HepG2 (cell line): ENCODE measurements around the gene PLEKHG7. TPM values are rescaled to one million over a fixed set of nuclear protein-coding genes. Genes with fewer than 3 reads are reported as not detected.

Source experiments
- ARID4A ChIP-seq: sonication (generic); formaldehyde crosslinking; IDR thresholded peaks from 2 replicates; pipeline ENCODE4 v1.5.0; 2020; ENCODE audit warnings: mild to moderate bottlenecking, missing genetic modification reagents, borderline replicate concordance
- CEBPB ChIP-seq: IDR thresholded peaks from 2 replicates; pipeline ENCODE4 v1.6.1; 2011; ENCODE audit warnings: low read depth, low read length, improper control_type of control experiment, borderline replicate concordance
- CEBPG ChIP-seq: IDR thresholded peaks from 2 replicates; pipeline ENCODE4 v1.6.1; 2016
- JDP2 ChIP-seq: sonication (generic); formaldehyde crosslinking; IDR thresholded peaks from 2 replicates; pipeline ENCODE4 v1.8.1; 2022; ENCODE audit warnings: missing genetic modification reagents, borderline replicate concordance
- KIAA2018 ChIP-seq: sonication (generic); formaldehyde crosslinking; IDR thresholded peaks from 2 replicates; pipeline ENCODE4 v1.5.0; 2020; ENCODE audit warnings: mild to moderate bottlenecking, missing genetic modification reagents, borderline replicate concordance
- MTF1 ChIP-seq: sonication (generic); formaldehyde crosslinking; IDR thresholded peaks from 2 replicates; pipeline ENCODE4 v1.5.0; 2020; ENCODE audit warnings: missing genetic modification reagents
- U2AF2 ChIP-seq: fragments of 200-400 bp; formaldehyde crosslinking; IDR thresholded peaks from 2 replicates; pipeline ENCODE4 v1.6.1; 2017; ENCODE audit warnings: low read depth, mild to moderate bottlenecking, low read length
- polyA plus RNA-seq, 8 experiments: library from polyadenylated mRNA; depleted of rRNA in 3 of 8; stranded (reverse) in 7 of 8; unstranded in 1 of 8; fragments of >200 nt; fragmentation: Illumina TruSeq in 4 of 8; extraction: Trizol in 4 of 8; gene quantifications; 2 replicates each; pipeline versions ENCODE4 v1.2.1 to v1.2.3, GENCODE V29; 2011 to 2016; ENCODE audit warnings: low read depth in 4 of 8, missing spikeins in 1 of 8, mixed read lengths in 1 of 8; ENCODE audit not compliant: insufficient read depth in 1 of 8
- total RNA-seq, 5 experiments: library from RNA; depleted of rRNA; stranded (reverse); fragments of >200 nt; fragmentation: Illumina TruSeq; extraction: Trizol; gene quantifications; 2 replicates each; pipeline ENCODE4 v1.2.3, GENCODE V29; 2016; ENCODE audit warnings: low read depth in 1 of 5

PLEKHG7 gene
- total and polyA plus RNA-seq, 2 of the 13 experiments (the other 11 are each of a cell fraction or from before 2014, with no cell fraction given) = not detected

GRCh38 chr12:92735131-92735721, 32.4 kb downstream of the PLEKHG7 start (continued):
- TF ChIP-seq KIAA2018 (CRISPR knock-in tag) (no peak), ARID4A (CRISPR knock-in tag) (no peak), CEBPB (peak; percentile 75; the same call in 1 of the 2 replicates), JDP2 (CRISPR knock-in tag) (no peak), U2AF2 (no peak), MTF1 (CRISPR knock-in tag) (no peak), CEBPG (CRISPR knock-in tag) (0 out of 2 replicates have a peak, but pooled peaks have one; percentile 13)
